ENCODE measurements around the gene ZNF418. TPM values are rescaled to one million over a fixed set of nuclear protein-coding genes. Genes with fewer than 3 reads are reported as not detected.
A peak's percentile ranks its signal among the peaks of the same experiment; 100 is the strongest.
"Not testable (repeated sequence)": the region's sequence is repeated elsewhere in the genome, so short reads cannot be mapped to it uniquely, and the experiment has no call there.

Gene ZNF418
- polyA plus RNA-seq, 1 donor, result 10.5 TPM

GRCh38 chr19:57888560-57889231 is 46.5 kb downstream of the ZNF418 start, which contains the start of gene ZNF814:
Gene ZNF814, minus strand, starts transcription at chr19:57889037. Its CDS starts 235 bp downstream, at chr19:57888802.
- peak; percentile 31 for DNase-seq (ENCODE audit: low read depth)

- DNase-seq (ENCODE audit: low read depth), result no peak
These were observed 47.1 kb downstream of the ZNF418 start for GRCh38 chr19:57888107-57888559.

GRCh38 chr19:57887195-57887941 is 47.8 kb downstream of the ZNF418 start:
- no peak for DNase-seq (ENCODE audit: low read depth)

GRCh38 chr19:57886046-57886445 is 49.2 kb downstream of the ZNF418 start:
- no peak for DNase-seq (ENCODE audit: low read depth)

- not testable (repeated sequence) for DNase-seq (ENCODE audit: low read depth)
These were observed 61.1 kb downstream of the ZNF418 start for GRCh38 chr19:57873883-57874799.

GRCh38 chr19:57872450-57872849 is 62.8 kb downstream of the ZNF418 start:
- no peak for DNase-seq (ENCODE audit: low read depth)

Other genes starting within 250 kb of the ZNF418 start
- gene ZNF154, start 226.2 kb downstream of the ZNF418 start, polyA plus RNA-seq (ENCODE audit: insufficient read length), result 13.1 TPM
- 8.2 TPM for gene ZNF671, start 207.8 kb downstream of the ZNF418 start, polyA plus RNA-seq (ENCODE audit: insufficient read length)
- 15.4 TPM for gene ZNF776, start 188.6 kb downstream of the ZNF418 start, polyA plus RNA-seq (ENCODE audit: insufficient read length)
- 13.6 TPM for gene ZNF586, start 165.7 kb downstream of the ZNF418 start, polyA plus RNA-seq (ENCODE audit: insufficient read length)
- gene ZNF552, start 120.5 kb downstream of the ZNF418 start, polyA plus RNA-seq (ENCODE audit: insufficient read length), result 5.4 TPM
- 5.1 TPM for gene ZNF587B, start 105.1 kb downstream of the ZNF418 start, polyA plus RNA-seq (ENCODE audit: insufficient read length)
- gene ZNF587, start 85.5 kb downstream of the ZNF418 start, polyA plus RNA-seq (ENCODE audit: insufficient read length), result 16.9 TPM
- gene ZNF814, start 46.4 kb downstream of the ZNF418 start, polyA plus RNA-seq (ENCODE audit: insufficient read length), result 22.7 TPM
- gene ZNF417, start 18.8 kb downstream of the ZNF418 start, polyA plus RNA-seq (ENCODE audit: insufficient read length), result 14.2 TPM
- gene ZNF256, start 12.3 kb upstream of the ZNF418 start, polyA plus RNA-seq (ENCODE audit: insufficient read length), result 6.0 TPM
- gene C19orf18, start 39.1 kb upstream of the ZNF418 start, polyA plus RNA-seq (ENCODE audit: insufficient read length), result 1.5 TPM
- 10.5 TPM for gene ZNF606, start 67.4 kb upstream of the ZNF418 start, polyA plus RNA-seq (ENCODE audit: insufficient read length)
- 0.91 TPM for gene ZSCAN1, start 98.6 kb upstream of the ZNF418 start, polyA plus RNA-seq (ENCODE audit: insufficient read length)
- gene ZNF135, start 123.9 kb upstream of the ZNF418 start, polyA plus RNA-seq (ENCODE audit: insufficient read length), result 12.5 TPM
- 51.1 TPM for gene ZSCAN18, start 162.8 kb upstream of the ZNF418 start, polyA plus RNA-seq (ENCODE audit: insufficient read length)
- 10.6 TPM for gene ZNF329, start 215.4 kb upstream of the ZNF418 start, polyA plus RNA-seq (ENCODE audit: insufficient read length)
- gene ZNF274, start 247.7 kb upstream of the ZNF418 start, polyA plus RNA-seq (ENCODE audit: insufficient read length), result 8.3 TPM

Measured in forelimb muscle (tissue), 1 donor.